Endodermal cell (in vitro differentiated cells): ENCODE results near the gene MT2A. TPM values are rescaled to one million over a fixed set of nuclear protein-coding genes. Genes with fewer than 3 reads are reported as not detected.

Source experiments
- DNase-seq: peaks from one replicate; pipeline ENCODE4 v3.0.0-alpha.2; 2017
- H3K27ac ChIP-seq: 2 replicates; pipeline ENCODE4 v1.5.1; 2013; ENCODE audit warnings: mild to moderate bottlenecking, low read depth, low read length, moderate library complexity
- H3K27me3 ChIP-seq: 2 replicates; pipeline ENCODE4 v1.6.1; 2013; ENCODE audit warnings: mild to moderate bottlenecking, low read length, moderate library complexity; ENCODE audit not compliant: insufficient read depth, control insufficient read depth, poor library complexity, severe bottlenecking
- H3K36me3 ChIP-seq: 2 replicates; pipeline ENCODE4 v1.7.0; 2013; ENCODE audit warnings: mild to moderate bottlenecking, low read length, moderate library complexity; ENCODE audit not compliant: control insufficient read depth, insufficient read depth
- H3K4me1 ChIP-seq: one replicate; pipeline ENCODE4 v1.7.0; 2013; ENCODE audit warnings: low read length; ENCODE audit not compliant: control insufficient read depth, insufficient read depth
- H3K4me3 ChIP-seq: 2 replicates; pipeline ENCODE4 v1.5.1; 2013; ENCODE audit warnings: mild to moderate bottlenecking, low read length, moderate library complexity
- H3K9ac ChIP-seq: 2 replicates; pipeline ENCODE4 v1.6.1; 2013; ENCODE audit warnings: mild to moderate bottlenecking, low read length, moderate library complexity; ENCODE audit not compliant: poor library complexity, severe bottlenecking; ENCODE audit errors: extremely low read depth
- H3K9me3 ChIP-seq: 2 replicates; pipeline ENCODE4 v1.6.1; 2013; ENCODE audit warnings: mild to moderate bottlenecking, low read length, moderate library complexity; ENCODE audit not compliant: control insufficient read depth
- H3K27ac Mint-ChIP-seq: 2 replicates; pipeline ENCODE4 v1.8.0; 2020; ENCODE audit warnings: mixed read lengths
- H3K27me3 Mint-ChIP-seq: 2 replicates; pipeline ENCODE4 v1.8.0; 2021; ENCODE audit warnings: mild to moderate bottlenecking, mixed read lengths; ENCODE audit not compliant: insufficient read depth
- H3K36me3 Mint-ChIP-seq: 2 replicates; pipeline ENCODE4 v1.8.0; 2020; ENCODE audit warnings: low read depth, mixed read lengths
- H3K4me1 Mint-ChIP-seq: 2 replicates; pipeline ENCODE4 v1.8.0; 2020; ENCODE audit warnings: mixed read lengths
- H3K4me3 Mint-ChIP-seq: 2 replicates; pipeline ENCODE4 v1.8.0; 2020; ENCODE audit warnings: mild to moderate bottlenecking, moderate library complexity, mixed read lengths
- H3K9me3 Mint-ChIP-seq: 2 replicates; pipeline ENCODE4 v1.8.0; 2020; ENCODE audit warnings: mild to moderate bottlenecking, mixed read lengths
- CTCF ChIP-seq: fragments of 200-600 bp; sonication (generic); conservative IDR thresholded peaks from 2 replicates; pipeline ENCODE4 v1.5.0; 2021; ENCODE audit warnings: antibody characterized with exemption, mild to moderate bottlenecking
- WGBS, 2 experiments: methylation state at CpG; one replicate each; pipeline versions ENCODE4 v1.1.5 to v1.1.7; 2013; ENCODE audit warnings: missing lambda C conversion rate in 2 of 2, mixed read lengths in 1 of 2; ENCODE audit not compliant: insufficient coverage in 1 of 2, insufficient read length in 1 of 2; 5-methylcytosine and 5-hydroxymethylcytosine counted together
- total RNA-seq, 2 donors: library from RNA; stranded (reverse); fragmentation: NEBNext Ultra II Directional in 1 of 2; extraction: Animal tissue kit (Norgen Biotek cat#: 25700) in 1 of 2; gene quantifications; 2 replicates in 1 of 2; 3 replicates in 1 of 2; pipeline ENCODE4 v1.2.1, GENCODE V29; 2021

The MT2A gene
- total RNA-seq, 2 donors from 2014 or later = 6.8 TPM; not detected in 1

- H3K9me3 Mint-ChIP-seq = no peaks in the 10 kb centered on the region
- H3K4me3 ChIP-seq = no peak overlapping the region
- H3K36me3 Mint-ChIP-seq = no peaks in the 10 kb centered on the region
- H3K9ac ChIP-seq = no peak overlapping the region
- H3K27ac Mint-ChIP-seq = no peak overlapping the region
- H3K27me3 Mint-ChIP-seq = peaks cover 62% of the 10 kb centered on the region
- no peaks in the 10 kb centered on the region for H3K9me3 ChIP-seq
- H3K27me3 ChIP-seq = peaks cover 40% of the 10 kb centered on the region
- DNase-seq = no peak
- no peak for TF ChIP-seq CTCF
- H3K36me3 ChIP-seq = no peaks in the 10 kb centered on the region
- H3K4me1 ChIP-seq = no peaks in the 10 kb centered on the region
- WGBS, 2 experiments = 91% methylated on average over 3 of the region's 5 CpGs; no CpG with 5 or more reads in 1 of the 2 experiments
- H3K4me3 Mint-ChIP-seq = no peak overlapping the region
- no peaks in the 10 kb centered on the region for H3K4me1 Mint-ChIP-seq
- no peak overlapping the region for H3K27ac ChIP-seq
Measured at GRCh38 chr16:56594292-56594619, 14.1 kb upstream of the MT2A start.

GRCh38 chr16:56600398-56600999 is 7.9 kb upstream of the MT2A start:
- Histone ChIP-seq H3K4me3 (no peak overlapping the region), H3K9me3 (no peaks in the 10 kb centered on the region), H3K27me3 (peaks cover 5% of the 10 kb centered on the region), H3K27ac (no peak overlapping the region), H3K36me3 (no peaks in the 10 kb centered on the region), H3K9ac (no peak overlapping the region), H3K4me1 (no peaks in the 10 kb centered on the region)
- Mint-ChIP-seq H3K27me3 (peaks cover 35% of the 10 kb centered on the region), H3K27ac (no peak overlapping the region), H3K36me3 (no peaks in the 10 kb centered on the region), H3K9me3 (no peaks in the 10 kb centered on the region), H3K4me3 (no peak overlapping the region), H3K4me1 (no peaks in the 10 kb centered on the region)
- peak; percentile 76 for TF ChIP-seq CTCF
- WGBS, 2 experiments = 63 to 65% methylated on average over 5 to 8 of the region's 8 CpGs
- peak; percentile 73 for DNase-seq

GRCh38 chr16:56601325-56601724 is 7.1 kb upstream of the MT2A start:
- 69 to 71% methylated on average over 8 to 9 of the region's 9 CpGs for WGBS, 2 experiments
- H3K36me3 ChIP-seq = no peaks in the 10 kb centered on the region
- H3K9ac ChIP-seq = no peak overlapping the region
- no peak for TF ChIP-seq CTCF
- Mint-ChIP-seq H3K27me3 (peaks cover 39% of the 10 kb centered on the region), H3K4me3 (no peak overlapping the region), H3K36me3 (no peaks in the 10 kb centered on the region), H3K27ac (no peak overlapping the region), H3K4me1 (no peaks in the 10 kb centered on the region), H3K9me3 (no peaks in the 10 kb centered on the region)
- H3K9me3 ChIP-seq = no peaks in the 10 kb centered on the region
- no peak for DNase-seq
- no peaks in the 10 kb centered on the region for H3K4me1 ChIP-seq
- peaks cover 7% of the 10 kb centered on the region for H3K27me3 ChIP-seq
- H3K4me3 ChIP-seq = no peak overlapping the region
- H3K27ac ChIP-seq = no peak overlapping the region
